RWPE1 (cell line): ENCODE results near the gene AKR1B1.
A peak's percentile ranks its signal among the peaks of the same experiment; 100 is the strongest.

Experiments
- CTCF ChIA-PET: fragments of 350-600 bp; sonication (Branson Sonifier 250); formaldehyde crosslinking; extraction: SDS; loops from one replicate; lab custom pipeline; 2021; lab: Yijun Ruan, JAX
- POLR2A ChIA-PET: fragments of 400-600 bp; formaldehyde crosslinking; extraction: SDS; loops from one replicate; lab custom pipeline; 2020; ENCODE audit warnings: antibody characterized with exemption; ENCODE audit not compliant: low non-redundant PET; lab: Yijun Ruan, JAX
- DNase-seq: peaks from one replicate; pipeline ENCODE4 v3.0.0; 2012; ENCODE audit warnings: low spot score
- H3K27ac ChIP-seq: fragments of 450-650 bp; 2 replicates; pipeline ENCODE4 v1.5.1; 2017
- TF ChIP-seq, protein P1 (sequence below): fragments of 450-650 bp; conservative IDR thresholded peaks from 2 replicates; pipeline ENCODE4 v1.5.1; 2017; ENCODE audit warnings: low read depth, mild to moderate bottlenecking

AKR1B1 gene

DNA sequence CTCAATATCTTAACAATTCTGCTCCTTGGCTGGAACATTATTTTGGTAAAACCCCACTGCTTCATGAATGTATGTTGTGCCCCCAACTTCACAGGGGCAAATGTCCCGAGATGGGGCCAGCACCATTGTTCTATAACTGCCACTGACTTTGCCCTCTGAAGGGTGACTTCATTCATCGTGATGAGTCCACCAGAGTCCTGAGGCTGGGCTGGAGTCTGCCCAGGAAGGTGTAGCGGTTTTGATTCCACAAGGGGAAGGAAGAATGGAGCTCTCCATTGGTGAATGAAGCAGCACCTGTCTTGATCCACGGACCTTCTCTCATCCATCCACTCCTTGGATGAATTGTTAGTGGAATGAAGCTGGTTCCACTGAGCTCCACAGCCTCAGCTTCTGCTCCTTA lies 18.4 kb downstream of the AKR1B1 start:
- TF ChIP-seq, protein P1, sequence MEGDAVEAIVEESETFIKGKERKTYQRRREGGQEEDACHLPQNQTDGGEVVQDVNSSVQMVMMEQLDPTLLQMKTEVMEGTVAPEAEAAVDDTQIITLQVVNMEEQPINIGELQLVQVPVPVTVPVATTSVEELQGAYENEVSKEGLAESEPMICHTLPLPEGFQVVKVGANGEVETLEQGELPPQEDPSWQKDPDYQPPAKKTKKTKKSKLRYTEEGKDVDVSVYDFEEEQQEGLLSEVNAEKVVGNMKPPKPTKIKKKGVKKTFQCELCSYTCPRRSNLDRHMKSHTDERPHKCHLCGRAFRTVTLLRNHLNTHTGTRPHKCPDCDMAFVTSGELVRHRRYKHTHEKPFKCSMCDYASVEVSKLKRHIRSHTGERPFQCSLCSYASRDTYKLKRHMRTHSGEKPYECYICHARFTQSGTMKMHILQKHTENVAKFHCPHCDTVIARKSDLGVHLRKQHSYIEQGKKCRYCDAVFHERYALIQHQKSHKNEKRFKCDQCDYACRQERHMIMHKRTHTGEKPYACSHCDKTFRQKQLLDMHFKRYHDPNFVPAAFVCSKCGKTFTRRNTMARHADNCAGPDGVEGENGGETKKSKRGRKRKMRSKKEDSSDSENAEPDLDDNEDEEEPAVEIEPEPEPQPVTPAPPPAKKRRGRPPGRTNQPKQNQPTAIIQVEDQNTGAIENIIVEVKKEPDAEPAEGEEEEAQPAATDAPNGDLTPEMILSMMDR: no peak
- DNase-seq: no peak
- ChIA-PET CTCF (interaction anchor here (0.7 kb wide), 1 partner anchor 74 kb away, joined by 3 read pairs; no protein-coding TSS in a partner anchor), POLR2A (no interaction called here)
- H3K27ac ChIP-seq: no peak overlapping the region

DNA sequence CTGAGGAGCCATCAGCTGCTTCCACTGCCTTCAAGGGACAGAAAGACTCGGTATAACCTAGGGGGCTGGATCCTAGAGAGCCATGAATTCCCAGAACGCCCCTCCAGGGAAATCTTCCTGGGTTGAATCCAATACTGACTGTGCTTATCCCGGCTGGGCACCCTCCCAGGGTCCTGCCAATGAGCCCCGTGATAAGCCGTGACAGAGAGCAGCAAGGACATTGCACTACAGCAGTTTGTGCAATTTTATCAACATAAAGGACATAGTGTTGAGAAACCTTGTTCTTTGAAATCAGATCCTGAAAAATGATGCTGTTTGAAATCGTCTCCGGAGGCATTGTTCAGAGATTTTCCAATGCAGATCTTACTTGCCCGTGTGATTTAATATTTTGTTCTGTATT lies 18.8 kb downstream of the AKR1B1 start:
- DNase-seq: no peak
- ChIA-PET CTCF (no interaction called here), POLR2A (no interaction called here)
- H3K27ac ChIP-seq: no peak overlapping the region
- TF ChIP-seq, protein P1: no peak

DNA sequence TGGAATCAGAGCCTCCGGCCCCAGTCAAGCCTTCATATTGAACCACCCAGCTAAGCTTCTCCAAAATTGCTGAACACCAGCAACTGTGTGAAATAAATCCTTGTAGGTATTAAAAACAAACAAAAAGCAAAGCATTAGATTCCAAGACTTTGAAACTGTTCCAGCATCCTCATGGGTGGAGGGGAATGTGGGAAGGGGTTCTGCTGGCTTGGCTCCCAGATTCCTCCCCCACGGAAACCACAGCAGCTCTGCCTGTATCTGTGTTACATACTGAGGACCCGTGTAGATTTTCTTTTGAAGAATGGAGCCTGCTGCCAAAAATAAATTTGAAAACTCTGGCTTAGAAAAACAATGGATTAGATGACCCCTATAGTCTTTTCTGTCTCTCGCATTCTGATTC lies 20.0 kb downstream of the AKR1B1 start:
- DNase-seq: no peak
- TF ChIP-seq, protein P1: no peak
- POLR2A ChIA-PET: no interaction called here
- no peak overlapping the region for H3K27ac ChIP-seq
- CTCF ChIA-PET: no interaction called here

DNA sequence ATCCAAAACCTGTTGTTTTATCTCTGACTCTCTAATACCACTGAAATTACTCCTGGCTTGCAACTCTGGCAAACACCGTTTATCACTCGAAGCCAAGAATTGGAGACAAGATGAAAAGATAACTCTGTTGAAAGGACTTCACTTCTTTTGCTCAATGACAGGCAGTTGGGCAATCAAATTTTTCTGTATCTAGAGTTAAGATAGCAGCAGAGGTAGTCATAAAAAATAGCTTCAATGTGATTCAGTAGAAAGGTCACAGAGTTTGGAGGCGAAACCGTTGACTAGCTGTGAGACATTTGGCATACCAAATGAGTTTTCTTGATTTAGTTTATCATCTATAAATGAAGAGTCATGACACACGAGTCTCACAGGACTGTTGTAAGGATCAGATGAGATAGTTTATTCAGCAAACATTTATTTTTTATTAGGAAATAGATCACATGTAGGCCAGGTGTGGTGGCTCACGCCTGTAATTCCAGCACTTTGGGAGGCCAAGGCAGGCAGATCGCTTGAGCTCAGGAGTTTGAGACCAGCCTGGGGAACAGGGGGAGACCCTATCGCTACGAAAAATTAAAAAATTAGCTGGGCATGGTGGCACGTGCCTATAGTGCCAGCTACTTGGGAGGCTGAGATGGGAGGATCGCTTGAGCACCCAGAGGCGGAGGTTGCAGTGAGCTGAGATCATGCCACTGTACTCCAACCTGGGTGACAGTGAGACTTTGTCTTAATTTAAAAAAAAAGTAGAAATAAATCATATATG lies 23.6 kb downstream of the AKR1B1 start:
- POLR2A ChIA-PET: no interaction called here
- TF ChIP-seq, protein P1: no peak
- DNase-seq: peak; percentile 25
- no peak overlapping the region for H3K27ac ChIP-seq
- CTCF ChIA-PET: interaction anchor here (0.5 kb wide), 1 partner anchor 190 kb away, joined by 3 read pairs; no protein-coding TSS in a partner anchor

DNA sequence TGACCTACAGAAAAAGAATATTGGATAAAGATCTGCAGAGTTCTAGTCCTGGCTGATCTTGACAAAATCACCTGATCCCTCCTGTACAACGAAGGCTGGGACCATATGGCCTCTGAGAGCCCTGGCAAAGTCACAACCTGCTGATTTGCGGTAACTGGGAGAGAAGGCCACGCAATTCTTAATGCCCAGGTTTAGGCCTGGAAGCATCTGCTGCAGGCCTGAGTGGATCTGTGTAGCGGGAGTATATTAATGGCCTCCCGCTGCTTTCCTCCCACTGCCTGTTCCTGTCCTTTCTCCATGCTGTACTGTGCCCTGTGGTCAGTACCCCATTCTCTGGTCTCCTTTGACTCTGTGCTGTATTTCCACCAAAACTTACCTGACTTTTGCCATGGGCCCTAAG lies 24.2 kb downstream of the AKR1B1 start:
- H3K27ac ChIP-seq: no peak overlapping the region
- ChIA-PET CTCF (no interaction called here), POLR2A (no interaction called here)
- DNase-seq: no peak
- TF ChIP-seq, protein P1: no peak

DNA sequence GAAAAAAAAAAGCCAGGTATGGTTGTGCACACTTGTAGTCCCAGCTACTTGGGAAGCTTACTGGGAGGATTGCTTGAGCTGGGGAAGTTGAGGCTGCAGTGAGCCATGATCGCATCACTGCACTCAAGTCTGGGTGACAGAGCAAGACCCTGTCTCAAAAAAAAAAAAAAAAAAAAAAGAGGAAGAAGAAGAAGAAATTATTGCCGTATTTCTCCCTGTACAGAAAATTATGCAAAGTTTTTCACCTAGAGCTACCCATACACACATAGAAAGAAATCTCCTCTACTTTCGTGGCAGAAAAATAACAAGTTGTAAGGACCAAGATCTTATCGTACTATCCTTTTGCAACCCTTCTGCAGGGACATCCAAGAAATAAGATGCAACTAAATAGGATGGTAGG lies 25.5 kb downstream of the AKR1B1 start:
- no peak overlapping the region for H3K27ac ChIP-seq
- POLR2A ChIA-PET: no interaction called here
- TF ChIP-seq, protein P1: no peak
- no peak for DNase-seq
- CTCF ChIA-PET: interaction anchor here (0.6 to 2.3 kb wide), 5 partner anchors 47 to 153 kb away, joined by 3 to 18 read pairs (median 6); no protein-coding TSS in a partner anchor
